Brain microvascular endothelial cell (primary cell): ENCODE data around the gene CLIP2.

Experiments
- DNase-seq: peaks from one replicate; pipeline ENCODE4 v3.0.0-alpha.2; 2020
- H3K27ac ChIP-seq: fragments of 250-450 bp; sonication (Bioruptor Pico); 2 replicates; pipeline ENCODE4 v1.5.1; 2020; ENCODE audit warnings: mild to moderate bottlenecking, moderate library complexity
- H3K27me3 ChIP-seq: fragments of 250-450 bp; sonication (Bioruptor Pico); replicated peaks from 2 replicates; pipeline ENCODE4 v1.5.1; 2020; ENCODE audit warnings: mild to moderate bottlenecking
- H3K36me3 ChIP-seq: fragments of 250-450 bp; sonication (Bioruptor Pico); replicated peaks from 2 replicates; pipeline ENCODE4 v1.5.1; 2020; ENCODE audit warnings: mild to moderate bottlenecking
- H3K4me3 ChIP-seq: 2 replicates; pipeline ENCODE4 v1.5.1; 2011; ENCODE audit warnings: low read depth, mild to moderate bottlenecking, control low read depth, low read length, moderate library complexity
- in situ Hi-C: cut with HindIII; loops from 2 replicates; pipeline ENCODE4 v1.10.0; 2017; ENCODE audit warnings: low sequenced_read_pairs, low pct_ligation_motif_present
- TF ChIP-seq, protein P1 (sequence below): IDR thresholded peaks from 2 replicates; pipeline ENCODE4 v1.5.1; 2011; ENCODE audit warnings: low read depth, mild to moderate bottlenecking, moderate library complexity, low read length, control low read depth, inconsistent platforms; ENCODE audit errors: missing control alignments

CLIP2 gene

DNA sequence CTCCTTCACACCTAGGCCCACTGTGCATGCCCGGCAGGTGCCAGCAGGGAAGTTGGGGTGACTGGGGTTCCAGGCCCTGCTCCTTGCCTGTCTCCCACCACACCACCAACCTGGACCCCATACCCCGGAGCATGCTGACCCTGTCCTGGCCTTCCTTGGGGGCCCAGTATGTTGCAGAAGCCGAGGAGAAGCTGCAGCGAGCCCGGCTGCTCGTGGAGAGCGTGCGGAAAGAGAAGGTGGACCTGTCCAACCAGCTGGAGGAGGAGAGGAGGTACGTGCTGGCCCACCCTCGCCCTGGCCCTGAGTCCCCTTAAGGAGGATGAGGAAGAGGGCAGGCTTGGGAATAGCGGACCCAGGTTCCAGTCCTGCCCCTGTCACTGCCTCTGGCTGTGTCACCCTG is 70.8 kb downstream of the CLIP2 start:
- peaks cover 53% of the 10 kb centered on the region for H3K36me3 ChIP-seq
- in situ Hi-C loops: no loop called here
- no peak overlapping the region for H3K27ac ChIP-seq
- TF ChIP-seq, protein P1, sequence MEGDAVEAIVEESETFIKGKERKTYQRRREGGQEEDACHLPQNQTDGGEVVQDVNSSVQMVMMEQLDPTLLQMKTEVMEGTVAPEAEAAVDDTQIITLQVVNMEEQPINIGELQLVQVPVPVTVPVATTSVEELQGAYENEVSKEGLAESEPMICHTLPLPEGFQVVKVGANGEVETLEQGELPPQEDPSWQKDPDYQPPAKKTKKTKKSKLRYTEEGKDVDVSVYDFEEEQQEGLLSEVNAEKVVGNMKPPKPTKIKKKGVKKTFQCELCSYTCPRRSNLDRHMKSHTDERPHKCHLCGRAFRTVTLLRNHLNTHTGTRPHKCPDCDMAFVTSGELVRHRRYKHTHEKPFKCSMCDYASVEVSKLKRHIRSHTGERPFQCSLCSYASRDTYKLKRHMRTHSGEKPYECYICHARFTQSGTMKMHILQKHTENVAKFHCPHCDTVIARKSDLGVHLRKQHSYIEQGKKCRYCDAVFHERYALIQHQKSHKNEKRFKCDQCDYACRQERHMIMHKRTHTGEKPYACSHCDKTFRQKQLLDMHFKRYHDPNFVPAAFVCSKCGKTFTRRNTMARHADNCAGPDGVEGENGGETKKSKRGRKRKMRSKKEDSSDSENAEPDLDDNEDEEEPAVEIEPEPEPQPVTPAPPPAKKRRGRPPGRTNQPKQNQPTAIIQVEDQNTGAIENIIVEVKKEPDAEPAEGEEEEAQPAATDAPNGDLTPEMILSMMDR: no peak
- no peak overlapping the region for H3K4me3 ChIP-seq
- H3K27me3 ChIP-seq: no peaks in the 10 kb centered on the region
- no peak for DNase-seq

DNA sequence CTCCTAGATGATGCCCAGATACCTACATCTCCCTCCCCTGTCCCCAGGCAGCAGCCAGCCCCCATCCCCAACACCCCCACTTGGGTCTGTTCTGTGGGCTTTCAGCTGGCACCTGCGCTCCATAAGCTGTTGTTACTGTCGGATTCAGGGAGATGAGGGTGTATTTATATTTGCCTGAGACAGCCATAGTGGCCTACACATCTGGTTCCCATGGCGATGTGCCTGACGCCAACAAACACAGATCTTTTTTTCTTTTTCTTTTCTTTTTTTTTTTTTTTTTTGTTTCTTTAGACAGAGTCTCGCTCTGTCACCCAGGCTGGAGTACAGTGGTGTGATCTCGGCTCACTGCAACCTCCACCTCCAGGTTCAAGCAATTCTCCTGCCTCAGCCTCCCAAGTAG is 73.1 kb downstream of the CLIP2 start:
- H3K36me3 ChIP-seq: peaks cover 57% of the 10 kb centered on the region
- in situ Hi-C loops: no loop called here

DNA sequence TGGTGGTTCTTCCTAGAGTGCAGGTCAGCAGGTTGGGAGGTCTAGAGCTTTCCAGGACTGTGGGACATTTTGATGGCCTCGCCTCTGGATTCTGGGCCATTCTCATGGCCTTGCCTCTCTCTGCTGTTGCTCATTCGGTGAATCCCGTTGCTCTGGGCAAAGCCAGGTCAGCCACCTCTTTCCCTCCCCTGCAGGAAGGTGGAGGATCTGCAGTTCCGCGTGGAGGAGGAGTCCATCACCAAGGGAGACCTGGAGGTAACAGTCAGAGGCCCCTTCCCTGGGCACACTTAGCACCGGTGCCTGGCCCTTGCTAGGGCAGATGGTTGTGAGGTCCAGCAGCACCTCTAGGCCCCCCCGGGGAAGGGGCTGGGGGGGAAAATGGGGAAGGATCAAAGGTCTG is 74.9 kb downstream of the CLIP2 start:
- TF ChIP-seq, protein P1: peak; percentile 49
- no peak for DNase-seq
- Histone ChIP-seq H3K36me3 (peaks cover 50% of the 10 kb centered on the region), H3K4me3 (no peak overlapping the region), H3K27me3 (no peaks in the 10 kb centered on the region), H3K27ac (no peak overlapping the region)
- in situ Hi-C loops: no loop called here

More for the DNA sequence above, 73.1 kb downstream of the CLIP2 start:
- no peaks in the 10 kb centered on the region for H3K27me3 ChIP-seq
- no peak overlapping the region for H3K27ac ChIP-seq
- TF ChIP-seq, protein P1: no peak
- DNase-seq: no peak
- H3K4me3 ChIP-seq: no peak overlapping the region

DNA sequence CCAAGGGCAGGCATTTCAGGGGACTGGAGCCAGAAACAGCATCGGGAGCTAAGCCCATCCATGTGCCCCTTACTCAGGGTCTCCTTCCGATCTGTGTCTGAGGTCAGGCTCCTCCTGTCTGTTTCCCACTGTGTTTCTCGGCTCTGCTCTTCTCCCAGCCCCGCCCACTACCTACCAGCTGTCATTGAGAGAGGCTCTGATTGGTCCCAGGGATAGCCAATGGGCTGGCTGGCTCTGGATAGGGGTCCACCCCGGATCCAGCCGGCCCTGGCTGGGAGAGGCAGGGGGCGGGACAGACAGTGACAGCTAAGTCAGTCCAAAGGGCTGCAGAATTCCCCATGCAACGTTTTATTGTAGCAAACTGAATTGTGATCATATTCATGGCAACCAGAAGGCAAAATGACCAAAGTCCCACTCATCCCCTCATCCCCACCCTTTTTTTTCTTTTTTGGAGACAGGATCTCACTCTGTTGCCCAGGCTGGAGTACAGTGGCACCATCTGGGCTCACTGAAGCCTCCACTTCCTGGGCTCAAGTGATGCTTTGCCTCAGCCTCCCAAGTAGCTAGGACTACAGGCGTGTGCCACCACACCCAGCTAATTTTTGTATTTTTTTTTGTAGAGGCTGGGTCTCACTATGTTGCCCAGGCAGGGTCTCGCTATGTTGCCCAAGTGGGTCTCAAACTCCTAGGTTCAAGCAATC is 76.3 kb downstream of the CLIP2 start:
- no peaks in the 10 kb centered on the region for H3K27me3 ChIP-seq
- no peak overlapping the region for H3K27ac ChIP-seq
- in situ Hi-C loops: no loop called here
- no peak overlapping the region for H3K4me3 ChIP-seq
- H3K36me3 ChIP-seq: peaks cover 44% of the 10 kb centered on the region
- TF ChIP-seq, protein P1: no peak
- peak; percentile 79 for DNase-seq

DNA sequence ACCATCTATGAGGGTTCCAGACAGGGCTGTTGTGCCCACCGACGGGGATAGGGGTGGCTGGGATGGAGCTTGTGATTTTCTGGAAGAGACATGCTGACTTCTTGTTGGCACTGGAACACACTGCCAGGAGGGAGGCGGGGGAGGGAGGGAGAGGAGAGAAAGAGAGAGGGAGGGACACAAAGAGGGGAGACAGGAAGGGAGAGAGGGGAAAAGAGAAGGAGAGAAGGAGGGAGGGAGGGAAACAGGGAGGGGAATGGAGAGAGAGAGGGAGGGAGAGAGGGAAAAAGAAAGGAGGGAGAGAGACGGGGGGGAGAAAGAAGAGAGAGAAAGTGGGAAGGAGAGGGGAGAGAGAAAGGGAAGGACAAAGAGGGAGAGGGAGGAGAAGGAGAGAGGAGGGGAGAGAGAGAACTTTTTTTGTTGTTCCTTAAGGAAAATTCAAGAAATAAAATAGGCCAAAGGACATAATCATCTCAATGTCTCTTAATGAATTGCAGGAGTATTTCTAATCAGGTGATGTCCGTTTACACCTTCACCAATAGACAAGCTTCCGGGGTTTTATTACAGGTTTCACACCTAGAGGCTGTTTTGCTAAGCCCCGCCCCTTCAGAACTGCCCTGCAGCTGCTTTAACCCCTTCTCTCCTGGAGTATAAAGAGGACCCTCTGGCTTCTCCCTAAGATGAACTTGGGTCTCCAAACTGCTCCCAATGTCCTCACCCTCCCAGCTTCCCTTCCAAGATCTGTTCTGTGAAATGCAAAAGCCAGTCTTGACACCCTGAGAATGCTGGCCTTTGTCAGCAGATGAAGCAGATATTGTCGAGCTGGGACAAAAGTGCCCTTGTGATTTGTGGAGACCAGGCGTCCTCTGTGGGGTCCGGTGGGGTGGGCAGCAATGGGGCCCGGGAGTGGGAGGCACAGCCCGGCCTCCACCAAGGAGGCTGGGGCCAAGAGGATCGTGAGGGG is 82.5 kb downstream of the CLIP2 start:
- Histone ChIP-seq H3K27ac (no peak overlapping the region), H3K36me3 (peaks cover 5% of the 10 kb centered on the region), H3K4me3 (no peak overlapping the region), H3K27me3 (no peaks in the 10 kb centered on the region)
- no peak for DNase-seq
- in situ Hi-C loops: no loop called here
- TF ChIP-seq, protein P1: no peak
